HG03521 (cell line): Measurements from ENCODE around the gene SCEL.
A peak's percentile ranks its signal among the peaks of the same experiment; 100 is the strongest.

Source experiments
- ATAC-seq: cut with Tn5 transposase; IDR thresholded peaks from one replicate; pipeline ENCODE4 v1.9.1; 2021; ENCODE audit warnings: mild to moderate bottlenecking, moderate library complexity; ENCODE audit not compliant: unreplicated experiment

SCEL gene

GRCh38 chr13:77548594-77548993, 13.1 kb downstream of the SCEL start:
- no peak for ATAC-seq

- ATAC-seq, result no peak
Measured at GRCh38 chr13:77554069-77554468, 18.6 kb downstream of the SCEL start.

GRCh38 chr13:77555246-77555645, 19.7 kb downstream of the SCEL start:
- no peak for ATAC-seq

- ATAC-seq, result no peak
Measured at GRCh38 chr13:77558016-77558415, 22.5 kb downstream of the SCEL start.

- ATAC-seq, result no peak
Measured at GRCh38 chr13:77563111-77563510, 27.6 kb downstream of the SCEL start.

- peak; percentile 58 for ATAC-seq
Measured at GRCh38 chr13:77565635-77566034, 30.1 kb downstream of the SCEL start.

GRCh38 chr13:77571956-77572355, 36.5 kb downstream of the SCEL start:
- ATAC-seq, result no peak

GRCh38 chr13:77574096-77574495, 38.6 kb downstream of the SCEL start:
- ATAC-seq, result no peak

GRCh38 chr13:77579959-77580358, 44.5 kb downstream of the SCEL start:
- ATAC-seq, result no peak

- no peak for ATAC-seq
Measured at GRCh38 chr13:77580748-77581147, 45.2 kb downstream of the SCEL start.

- no peak for ATAC-seq
Measured at GRCh38 chr13:77583581-77583980, 48.1 kb downstream of the SCEL start.

- no peak for ATAC-seq
Measured at GRCh38 chr13:77584106-77584505, 48.6 kb downstream of the SCEL start.

- ATAC-seq, result no peak
Measured at GRCh38 chr13:77595166-77595810, 59.8 kb downstream of the SCEL start.

- no peak for ATAC-seq
Measured at GRCh38 chr13:77596777-77597176, 61.3 kb downstream of the SCEL start.

GRCh38 chr13:77599351-77599750, 63.8 kb downstream of the SCEL start:
- no peak for ATAC-seq

GRCh38 chr13:77600701-77601100, 65.2 kb downstream of the SCEL start:
- ATAC-seq, result no peak

- no peak for ATAC-seq
Measured at GRCh38 chr13:77611068-77611467, 75.6 kb downstream of the SCEL start.

- ATAC-seq, result no peak
Measured at GRCh38 chr13:77616027-77616426, 80.5 kb downstream of the SCEL start.

- no peak for ATAC-seq
Measured at GRCh38 chr13:77619655-77620054, 84.1 kb downstream of the SCEL start.

GRCh38 chr13:77620138-77620537, 84.6 kb downstream of the SCEL start:
- ATAC-seq, result no peak

- ATAC-seq, result no peak
Measured at GRCh38 chr13:77623806-77624205, 88.3 kb downstream of the SCEL start.

- no peak for ATAC-seq
Measured at GRCh38 chr13:77628170-77628569, 92.7 kb downstream of the SCEL start.

- no peak for ATAC-seq
Measured at GRCh38 chr13:77637588-77637987, 102.1 kb downstream of the SCEL start.
